BLaER1 treated with 17β-estradiol and CSF1 and Interleukin-3, amounts not matched to agents 10 nM and 100 nM (cell line): ENCODE measurements around the gene JKAMP.

Experiments
- H3K27ac ChIP-seq, 11 experiments: shearing (Covaris generic); formaldehyde crosslinking; 2 replicates each; pipeline ENCODE4 v1.8.1; 2022
- H3K27me3 ChIP-seq, 11 experiments: shearing (Covaris generic); formaldehyde crosslinking; 2 replicates each; pipeline ENCODE4 v1.8.1; 2022
- H3K36me3 ChIP-seq, 11 experiments: shearing (Covaris generic); formaldehyde crosslinking; 2 replicates each; pipeline ENCODE4 v1.8.1; 2022
- H3K4me1 ChIP-seq, 10 experiments: shearing (Covaris generic); formaldehyde crosslinking; 2 replicates each; pipeline ENCODE4 v1.8.1; 2022
- H3K4me2 ChIP-seq, 11 experiments: shearing (Covaris generic); formaldehyde crosslinking; 2 replicates each; pipeline ENCODE4 v1.8.1; 2022
- H3K4me3 ChIP-seq, 10 experiments: shearing (Covaris generic); formaldehyde crosslinking; 2 replicates each; pipeline ENCODE4 v1.8.1; 2022
- H3K9ac ChIP-seq, 11 experiments: shearing (Covaris generic); formaldehyde crosslinking; 2 replicates each; pipeline ENCODE4 v1.8.1; 2022
- H3K9me3 ChIP-seq, 11 experiments: shearing (Covaris generic); formaldehyde crosslinking; replicated peaks in 1 of 11; 2 replicates each; pipeline ENCODE4 v1.8.1; 2022
- H4K20me1 ChIP-seq, 11 experiments: shearing (Covaris generic); formaldehyde crosslinking; 2 replicates each; pipeline ENCODE4 v1.8.1; 2022
- Cebpa-rat ChIP-seq, 11 experiments: shearing (Covaris generic); IDR thresholded peaks; 2 replicates each; pipeline ENCODE4 v1.8.1; 2022

JKAMP gene

GRCh38 chr14:59490756-59491155, 6.4 kb downstream of the JKAMP start:
- Histone ChIP-seq H3K27me3 (no peaks in the 10 kb centered on the region), H3K36me3 (peaks cover 67 to 91% (median 81%) of the 10 kb centered on the region in 11 experiments), H3K4me1 (peaks cover 8 to 44% (median 12%) of the 10 kb centered on the region in 10 experiments), H3K27ac (no peak overlapping the region), H3K9ac (no peak overlapping the region), H3K4me3 (no peak overlapping the region), H3K9me3 (peaks cover 0 to 9% (median 0%) of the 10 kb centered on the region in 11 experiments; a peak in 3 of 22 replicates), H4K20me1 (peaks cover 0 to 61% (median 3%) of the 10 kb centered on the region in 11 experiments; a peak in 7 of 22 replicates), H3K4me2 (0 out of 22 replicates have a peak overlapping the region, but pooled peaks of 2 of the 11 experiments have one; percentile 3)
- no peak for TF ChIP-seq Cebpa-rat (IDR thresholded peaks at IDR 0.05)

- Histone ChIP-seq H3K4me3 (no peak overlapping the region), H3K36me3 (peaks cover 77 to 100% (median 95%) of the 10 kb centered on the region in 11 experiments), H3K27me3 (no peaks in the 10 kb centered on the region), H4K20me1 (peaks cover 0 to 57% (median 3%) of the 10 kb centered on the region in 11 experiments; a peak in 7 of 22 replicates), H3K27ac (no peak overlapping the region), H3K9ac (no peak overlapping the region), H3K4me2 (no peak overlapping the region), H3K4me1 (peaks cover 0 to 30% (median 0%) of the 10 kb centered on the region in 10 experiments; a peak in 5 of 20 replicates), H3K9me3 (peaks cover 0 to 9% (median 0%) of the 10 kb centered on the region in 11 experiments; a peak in 3 of 22 replicates)
- TF ChIP-seq Cebpa-rat (IDR thresholded peaks at IDR 0.05): no peak
Measured at GRCh38 chr14:59492384-59492783, 8.1 kb downstream of the JKAMP start.

DNA sequence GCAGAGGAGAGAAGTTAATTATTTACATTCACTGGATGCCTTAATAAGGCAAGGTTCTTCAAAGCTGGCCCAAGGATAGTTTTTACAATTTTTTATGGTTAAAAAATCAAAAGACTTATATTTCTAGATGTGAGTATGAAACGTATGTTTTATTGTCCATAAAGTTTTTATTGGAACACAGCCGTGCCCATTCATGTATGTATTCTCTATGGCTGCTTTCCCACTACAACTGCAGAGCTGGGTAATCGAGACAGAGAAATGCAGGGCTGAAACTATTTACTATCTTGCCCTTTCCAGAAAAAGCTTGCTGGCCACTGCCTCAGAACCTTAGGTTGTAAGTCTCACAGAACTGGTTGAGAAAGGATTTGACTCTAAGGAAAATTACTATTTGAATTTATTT, 16.4 kb downstream of the JKAMP start:
- peaks cover 0 to 4% (median 0%) of the 10 kb centered on the region in 10 experiments; a peak in 1 of 20 replicates for H3K4me1 ChIP-seq
- no peaks in the 10 kb centered on the region for H3K9me3 ChIP-seq
- H3K36me3 ChIP-seq: peaks cover 50 to 94% (median 76%) of the 10 kb centered on the region in 11 experiments
- H3K27me3 ChIP-seq: no peaks in the 10 kb centered on the region
- no peak overlapping the region for H3K27ac ChIP-seq
- no peak overlapping the region for H3K4me2 ChIP-seq
- H3K9ac ChIP-seq: no peak overlapping the region
- peaks cover 0 to 18% (median 0%) of the 10 kb centered on the region in 11 experiments; a peak in 4 of 22 replicates for H4K20me1 ChIP-seq
- H3K4me3 ChIP-seq: no peak overlapping the region
- TF ChIP-seq Cebpa-rat (IDR thresholded peaks at IDR 0.05): no peak

DNA sequence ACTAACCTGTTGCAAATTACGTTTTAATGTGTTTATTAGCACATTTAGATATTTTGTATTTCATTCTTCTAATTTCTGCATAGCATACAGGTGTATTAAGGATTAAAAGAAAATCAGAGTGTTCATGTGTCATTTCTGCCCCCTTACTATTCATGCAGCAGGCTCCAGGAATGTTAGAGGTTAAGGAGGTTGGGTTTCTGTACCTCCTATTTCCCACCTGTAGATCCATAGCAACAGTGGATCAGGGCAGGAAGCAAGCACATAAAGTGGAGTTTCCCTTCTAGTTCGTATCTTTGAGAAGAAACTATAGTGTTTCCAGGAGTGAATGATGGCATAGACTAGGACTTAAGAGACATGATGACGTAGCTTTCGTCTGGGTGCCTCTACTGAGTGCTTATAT, 18.9 kb downstream of the JKAMP start:
- Histone ChIP-seq H3K27ac (no peak overlapping the region), H3K4me3 (no peak overlapping the region), H3K9ac (no peak overlapping the region), H3K27me3 (no peaks in the 10 kb centered on the region), H3K4me2 (no peak overlapping the region), H3K9me3 (no peaks in the 10 kb centered on the region), H3K36me3 (peaks cover 32 to 74% (median 51%) of the 10 kb centered on the region in 11 experiments), H4K20me1 (peaks cover 0 to 7% (median 0%) of the 10 kb centered on the region in 11 experiments; a peak in 4 of 22 replicates), H3K4me1 (peaks cover 0 to 4% (median 0%) of the 10 kb centered on the region in 10 experiments; a peak in 1 of 20 replicates)
- TF ChIP-seq Cebpa-rat (IDR thresholded peaks at IDR 0.05): no peak

DNA sequence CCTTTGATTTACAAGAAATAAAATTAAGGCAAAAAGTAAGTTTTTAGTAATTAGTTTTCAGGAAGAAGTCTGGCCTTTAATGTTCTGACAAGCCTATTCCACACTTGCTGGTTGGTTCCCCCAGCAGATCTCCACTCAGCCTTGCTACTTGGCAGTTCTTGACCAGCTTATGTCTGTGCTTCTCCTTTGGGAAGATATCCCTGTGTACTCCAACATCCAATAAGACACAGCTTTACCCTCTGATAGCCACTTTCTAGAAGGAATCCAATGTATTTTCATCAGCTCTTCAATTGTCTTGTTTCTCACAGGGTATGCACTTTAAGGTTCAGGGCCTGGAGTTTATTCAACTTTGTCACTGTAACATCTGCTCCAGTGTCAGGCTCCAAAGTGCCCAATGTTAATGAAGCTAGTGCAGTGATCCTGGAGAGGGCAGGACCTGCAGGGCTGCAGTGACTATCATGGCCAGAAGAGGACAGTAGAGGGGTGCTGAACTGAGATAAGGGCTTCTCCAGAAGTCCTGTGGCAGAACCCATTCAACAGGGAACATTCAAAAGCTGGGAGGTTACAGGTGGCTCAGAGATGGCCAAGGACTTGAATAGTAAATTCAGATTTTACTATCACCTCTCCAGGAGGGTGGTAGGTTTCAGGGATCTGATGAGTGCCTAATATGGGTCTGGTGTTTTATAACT, 22.9 kb downstream of the JKAMP start:
- no peaks in the 10 kb centered on the region for H3K27me3 ChIP-seq
- H3K4me1 ChIP-seq: peaks cover 0 to 4% (median 0%) of the 10 kb centered on the region in 10 experiments; a peak in 1 of 20 replicates
- no peaks in the 10 kb centered on the region for H3K9me3 ChIP-seq
- H3K4me3 ChIP-seq: no peak overlapping the region
- no peak overlapping the region for H3K27ac ChIP-seq
- H3K4me2 ChIP-seq: no peak overlapping the region
- H3K36me3 ChIP-seq: peaks cover 12 to 37% (median 22%) of the 10 kb centered on the region in 11 experiments; a peak in 20 of 22 replicates
- H4K20me1 ChIP-seq: peaks cover 0 to 6% (median 0%) of the 10 kb centered on the region in 11 experiments; a peak in 2 of 22 replicates
- H3K9ac ChIP-seq: no peak overlapping the region
- no peak for TF ChIP-seq Cebpa-rat (IDR thresholded peaks at IDR 0.05)

GRCh38 chr14:59507752-59508103, 23.4 kb downstream of the JKAMP start:
- Histone ChIP-seq H3K4me3 (no peak overlapping the region), H3K4me1 (peaks cover 0 to 4% (median 0%) of the 10 kb centered on the region in 10 experiments; a peak in 1 of 20 replicates), H3K27me3 (no peaks in the 10 kb centered on the region), H3K9ac (no peak overlapping the region), H3K27ac (no peak overlapping the region), H3K36me3 (peaks cover 12 to 32% (median 20%) of the 10 kb centered on the region in 11 experiments; a peak in 20 of 22 replicates), H4K20me1 (peaks cover 0 to 6% (median 0%) of the 10 kb centered on the region in 11 experiments; a peak in 2 of 22 replicates), H3K9me3 (no peaks in the 10 kb centered on the region), H3K4me2 (no peak overlapping the region)
- no peak for TF ChIP-seq Cebpa-rat (IDR thresholded peaks at IDR 0.05)

DNA sequence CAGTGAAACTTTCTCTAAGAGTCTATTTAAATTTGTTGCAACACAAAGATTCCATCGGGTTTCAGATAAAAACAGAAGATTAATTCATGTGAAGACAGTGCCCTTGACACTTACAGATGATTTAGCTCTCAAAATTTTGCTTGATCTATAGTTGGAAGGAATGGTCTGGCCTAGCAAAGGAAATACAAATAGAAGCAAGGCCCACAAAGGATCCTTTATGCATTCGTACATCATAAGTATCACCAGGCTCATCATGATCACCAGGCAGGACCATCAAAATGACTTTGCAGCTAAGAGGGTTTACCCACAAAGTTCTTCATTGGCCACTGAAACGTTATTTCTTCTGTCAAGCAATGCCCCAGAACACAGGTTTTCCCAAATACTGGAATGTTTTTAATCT, 24.8 kb downstream of the JKAMP start:
- H3K36me3 ChIP-seq: peaks cover 1 to 18% (median 7%) of the 10 kb centered on the region in 11 experiments; a peak in 17 of 22 replicates
- peaks cover 0 to 4% (median 0%) of the 10 kb centered on the region in 11 experiments; a peak in 1 of 22 replicates for H4K20me1 ChIP-seq
- no peak overlapping the region for H3K4me3 ChIP-seq
- H3K9me3 ChIP-seq: 0 out of 22 replicates have a peak, but pooled peaks cover 0 to 5% (median 0%) of the 10 kb centered on the region in 11 experiments
- H3K4me2 ChIP-seq: no peak overlapping the region
- no peak overlapping the region for H3K27ac ChIP-seq
- H3K27me3 ChIP-seq: no peaks in the 10 kb centered on the region
- no peak overlapping the region for H3K9ac ChIP-seq
- H3K4me1 ChIP-seq: peaks cover 0 to 4% (median 0%) of the 10 kb centered on the region in 10 experiments; a peak in 1 of 20 replicates
- no peak for TF ChIP-seq Cebpa-rat (IDR thresholded peaks at IDR 0.05)

GRCh38 chr14:59510001-59510400, 25.7 kb downstream of the JKAMP start:
- no peak overlapping the region for H3K27ac ChIP-seq
- H3K4me3 ChIP-seq: no peak overlapping the region
- H3K4me1 ChIP-seq: no peaks in the 10 kb centered on the region; a peak in 1 of 20 replicates
- no peak for TF ChIP-seq Cebpa-rat (IDR thresholded peaks at IDR 0.05)
- no peak overlapping the region for H3K4me2 ChIP-seq
- H3K36me3 ChIP-seq: peaks cover 0 to 9% (median under 1%) of the 10 kb centered on the region in 11 experiments; a peak in 6 of 22 replicates
- H4K20me1 ChIP-seq: peaks cover 0 to 4% (median 0%) of the 10 kb centered on the region in 11 experiments; a peak in 1 of 22 replicates
- H3K9me3 ChIP-seq: 0 out of 22 replicates have a peak, but pooled peaks cover 0 to 5% (median 0%) of the 10 kb centered on the region in 11 experiments
- no peak overlapping the region for H3K9ac ChIP-seq
- no peaks in the 10 kb centered on the region for H3K27me3 ChIP-seq

DNA sequence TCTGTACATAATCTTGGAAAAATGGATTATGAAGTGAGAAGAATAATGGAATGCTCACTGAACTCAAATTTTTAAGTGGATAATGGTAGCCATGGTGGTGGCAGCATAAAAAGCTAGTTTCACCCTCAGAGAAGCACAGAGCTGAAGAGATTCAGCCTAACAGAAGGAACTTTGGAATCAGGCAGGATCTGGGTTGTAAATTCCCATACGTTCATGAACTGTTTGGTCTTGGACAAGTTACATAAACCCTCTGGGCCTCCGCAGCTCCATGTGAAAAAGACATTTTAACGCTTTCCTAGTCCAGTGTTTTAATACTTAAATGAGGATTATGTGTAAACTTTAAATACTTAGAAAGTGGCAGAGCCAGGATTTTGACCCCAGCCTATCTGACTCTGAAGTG, 26.6 kb downstream of the JKAMP start:
- no peaks in the 10 kb centered on the region for H3K4me1 ChIP-seq
- H3K4me3 ChIP-seq: no peak overlapping the region
- no peak for TF ChIP-seq Cebpa-rat (IDR thresholded peaks at IDR 0.05)

More for the DNA sequence above, 26.6 kb downstream of the JKAMP start:
- peaks cover 0 to 4% (median 0%) of the 10 kb centered on the region in 11 experiments; a peak in 1 of 22 replicates for H4K20me1 ChIP-seq
- peaks cover 0 to 5% (median 0%) of the 10 kb centered on the region in 11 experiments; a peak in 1 of 22 replicates for H3K36me3 ChIP-seq
- 0 out of 22 replicates have a peak, but pooled peaks cover 0 to 5% (median 0%) of the 10 kb centered on the region in 11 experiments for H3K9me3 ChIP-seq
- no peak overlapping the region for H3K9ac ChIP-seq
- H3K4me2 ChIP-seq: no peak overlapping the region
- no peak overlapping the region for H3K27ac ChIP-seq
- no peaks in the 10 kb centered on the region for H3K27me3 ChIP-seq
